Measurements from ENCODE around the gene ACTRT2.

ACTRT2 gene

DNA sequence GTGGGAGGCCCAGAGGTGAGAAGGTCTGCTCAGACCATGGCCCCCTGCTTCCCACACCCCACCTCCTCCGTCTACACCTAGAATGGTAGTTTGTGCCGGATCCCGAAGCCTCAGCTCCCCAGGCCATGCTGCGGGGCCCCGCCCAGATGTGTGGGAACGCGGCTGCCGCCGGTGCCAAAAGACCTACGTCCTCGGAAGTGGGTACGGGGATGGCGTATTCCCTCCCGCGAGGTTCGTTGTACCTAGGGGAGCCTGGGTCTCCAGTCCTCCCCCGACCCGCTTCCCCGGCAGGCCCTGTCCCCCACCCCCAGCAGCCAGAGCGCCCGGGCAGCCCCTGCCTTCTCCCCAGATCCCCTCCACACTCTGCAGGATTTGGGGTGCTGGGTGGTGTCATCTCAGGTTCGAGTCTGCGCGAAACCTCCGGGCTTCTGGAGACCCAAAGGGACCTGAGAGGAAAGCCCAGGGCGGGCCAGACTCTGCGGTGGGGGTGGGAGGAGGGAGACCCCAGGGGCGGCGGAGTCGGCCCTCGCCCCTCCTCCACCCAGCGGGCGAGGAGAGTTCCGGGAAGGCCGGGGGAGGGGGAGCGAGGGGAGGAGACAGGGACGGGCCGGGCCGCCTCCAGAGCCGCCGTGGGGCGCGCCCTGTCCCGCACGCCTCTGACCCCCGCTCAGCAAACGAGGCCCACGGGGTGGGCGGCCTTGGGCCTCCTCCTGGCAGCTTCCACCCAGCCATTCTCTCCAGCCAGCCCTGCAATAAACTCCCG lies 41.5 kb downstream of the ACTRT2 start:
- TF ChIP-seq, protein P1, sequence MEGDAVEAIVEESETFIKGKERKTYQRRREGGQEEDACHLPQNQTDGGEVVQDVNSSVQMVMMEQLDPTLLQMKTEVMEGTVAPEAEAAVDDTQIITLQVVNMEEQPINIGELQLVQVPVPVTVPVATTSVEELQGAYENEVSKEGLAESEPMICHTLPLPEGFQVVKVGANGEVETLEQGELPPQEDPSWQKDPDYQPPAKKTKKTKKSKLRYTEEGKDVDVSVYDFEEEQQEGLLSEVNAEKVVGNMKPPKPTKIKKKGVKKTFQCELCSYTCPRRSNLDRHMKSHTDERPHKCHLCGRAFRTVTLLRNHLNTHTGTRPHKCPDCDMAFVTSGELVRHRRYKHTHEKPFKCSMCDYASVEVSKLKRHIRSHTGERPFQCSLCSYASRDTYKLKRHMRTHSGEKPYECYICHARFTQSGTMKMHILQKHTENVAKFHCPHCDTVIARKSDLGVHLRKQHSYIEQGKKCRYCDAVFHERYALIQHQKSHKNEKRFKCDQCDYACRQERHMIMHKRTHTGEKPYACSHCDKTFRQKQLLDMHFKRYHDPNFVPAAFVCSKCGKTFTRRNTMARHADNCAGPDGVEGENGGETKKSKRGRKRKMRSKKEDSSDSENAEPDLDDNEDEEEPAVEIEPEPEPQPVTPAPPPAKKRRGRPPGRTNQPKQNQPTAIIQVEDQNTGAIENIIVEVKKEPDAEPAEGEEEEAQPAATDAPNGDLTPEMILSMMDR (IDR thresholded peaks at IDR 0.05; ENCODE audit: poor library complexity, severe bottlenecking), result no peak
- DNase-seq (ENCODE audit: low spot score), result peak; percentile 47
- no peaks in the 10 kb centered on the region for H3K9me3 ChIP-seq (ENCODE audit: severe bottlenecking)
- no peaks in the 10 kb centered on the region for H3K36me3 ChIP-seq (ENCODE audit: low read depth)
- no peak overlapping the region for H3K4me3 ChIP-seq (ENCODE audit: severe bottlenecking)
- no peaks in the 10 kb centered on the region for H3K4me1 ChIP-seq (ENCODE audit: insufficient read depth, poor library complexity, severe bottlenecking)
- H3K27me3 ChIP-seq (ENCODE audit: insufficient read depth, poor library complexity, severe bottlenecking), result peaks cover 67% of the 10 kb centered on the region
- no peak overlapping the region for H3K27ac ChIP-seq (ENCODE audit: poor library complexity, severe bottlenecking)
- no peak for ATAC-seq (ENCODE audit: low read depth)

DNA sequence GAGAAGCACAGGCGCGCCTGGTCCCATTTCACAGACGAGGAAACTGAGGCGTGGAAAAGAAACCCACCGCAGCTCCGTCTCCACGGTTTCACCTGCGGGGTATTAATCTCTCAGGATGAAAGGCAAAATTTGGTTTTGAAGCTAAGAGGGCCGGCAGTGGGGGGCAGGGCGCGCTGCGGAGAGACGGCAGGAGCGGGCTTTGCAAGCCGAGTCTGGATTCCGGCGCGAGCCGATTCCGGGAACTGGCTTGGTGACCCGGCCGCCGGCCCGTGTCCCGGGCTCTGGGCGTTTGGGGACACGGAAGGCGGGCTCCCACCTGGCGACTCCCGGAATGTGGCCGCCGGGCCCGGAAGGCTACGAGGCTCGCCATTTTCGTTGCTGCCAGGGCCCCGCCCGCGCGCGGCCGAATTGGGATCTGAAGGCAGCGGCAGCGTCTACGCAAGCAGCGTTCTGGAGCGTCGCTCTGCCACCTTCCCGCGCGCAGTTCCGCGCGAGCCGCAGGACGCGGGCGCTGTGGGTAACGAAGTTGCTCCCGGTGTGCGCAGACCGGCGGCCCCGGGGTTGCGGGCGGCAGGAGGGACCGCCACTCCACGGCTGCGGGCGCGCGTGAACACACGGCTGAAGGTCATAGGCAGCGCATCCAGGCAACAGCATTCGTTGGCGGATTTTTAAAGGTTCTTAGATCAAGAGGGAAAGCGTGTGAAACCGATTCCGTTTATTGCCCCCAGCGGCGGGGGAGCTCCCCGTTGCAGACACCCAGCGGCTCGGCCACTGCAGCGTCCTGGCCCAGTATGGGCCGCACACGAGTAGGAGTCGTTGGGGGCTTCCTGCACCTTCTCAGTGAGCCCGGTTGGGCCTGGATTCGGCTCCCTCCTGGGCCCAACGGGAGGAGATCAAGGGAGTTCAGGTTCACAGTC lies 42.4 kb downstream of the ACTRT2 start:
- Histone ChIP-seq H3K27ac (ENCODE audit: poor library complexity, severe bottlenecking) (no peak overlapping the region), H3K4me1 (ENCODE audit: insufficient read depth, poor library complexity, severe bottlenecking) (no peaks in the 10 kb centered on the region), H3K4me3 (ENCODE audit: severe bottlenecking) (no peak overlapping the region), H3K27me3 (ENCODE audit: insufficient read depth, poor library complexity, severe bottlenecking) (peaks cover 73% of the 10 kb centered on the region), H3K9me3 (ENCODE audit: severe bottlenecking) (no peaks in the 10 kb centered on the region), H3K36me3 (ENCODE audit: low read depth) (no peaks in the 10 kb centered on the region)
- TF ChIP-seq, protein P1 (IDR thresholded peaks at IDR 0.05; ENCODE audit: poor library complexity, severe bottlenecking), result no peak
- ATAC-seq (ENCODE audit: low read depth) (no peak), DNase-seq (ENCODE audit: low spot score) (peak; percentile 36)

DNA sequence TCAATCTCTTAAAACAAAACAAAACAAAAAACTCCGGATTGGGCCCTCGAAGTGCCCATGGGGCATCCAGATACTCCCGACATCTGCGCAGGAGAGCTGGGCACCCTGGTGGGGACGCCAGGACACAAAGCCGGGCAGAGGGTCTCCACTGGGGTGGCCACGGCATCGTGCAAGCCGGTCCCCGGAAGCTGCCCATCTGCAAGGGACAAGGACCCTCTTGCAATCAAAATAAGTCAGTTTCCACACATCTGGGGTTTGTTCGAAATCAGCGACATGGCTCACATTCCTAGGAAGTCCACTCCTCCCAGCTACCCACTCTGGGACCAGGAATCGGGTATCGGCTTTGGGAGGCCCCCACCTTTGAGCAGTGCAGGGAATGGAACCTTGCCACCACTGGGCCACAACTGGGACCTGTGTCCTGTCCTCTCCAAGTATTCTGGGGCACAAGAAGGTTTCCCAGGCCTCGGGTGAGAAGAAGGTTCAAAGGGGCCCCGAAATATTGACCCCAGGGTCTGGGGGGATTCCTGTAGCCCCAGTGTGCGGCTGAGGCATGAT lies 43.1 kb downstream of the ACTRT2 start:
- no peak for ATAC-seq (ENCODE audit: low read depth)
- Histone ChIP-seq H3K4me3 (ENCODE audit: severe bottlenecking) (no peak overlapping the region), H3K27ac (ENCODE audit: poor library complexity, severe bottlenecking) (no peak overlapping the region), H3K27me3 (ENCODE audit: insufficient read depth, poor library complexity, severe bottlenecking) (peaks cover 74% of the 10 kb centered on the region), H3K36me3 (ENCODE audit: low read depth) (no peaks in the 10 kb centered on the region), H3K9me3 (ENCODE audit: severe bottlenecking) (no peaks in the 10 kb centered on the region), H3K4me1 (ENCODE audit: insufficient read depth, poor library complexity, severe bottlenecking) (no peaks in the 10 kb centered on the region)
- TF ChIP-seq, protein P1 (IDR thresholded peaks at IDR 0.05; ENCODE audit: poor library complexity, severe bottlenecking), result no peak
- peak; percentile 51 for DNase-seq (ENCODE audit: low spot score)

DNA sequence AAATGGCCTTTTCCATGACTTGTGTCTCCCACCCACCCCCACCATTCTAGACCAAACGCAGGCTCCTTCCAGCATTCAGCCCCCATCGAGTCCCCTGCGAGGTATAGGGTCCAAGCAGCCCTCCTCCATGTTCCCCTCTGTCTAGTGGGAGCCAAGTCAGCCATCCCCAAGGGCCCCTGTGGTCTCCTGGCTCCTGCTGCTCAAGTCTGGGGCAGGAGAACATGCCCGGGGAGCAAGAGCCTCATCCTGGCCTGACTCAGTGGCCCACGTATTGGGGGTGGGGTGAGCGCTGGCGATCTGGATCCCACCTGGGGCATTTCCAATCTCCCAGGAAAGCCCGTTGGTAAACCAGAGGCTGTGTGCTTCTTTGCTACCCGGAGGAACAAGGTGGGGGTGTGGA lies 43.6 kb downstream of the ACTRT2 start:
- H3K4me1 ChIP-seq (ENCODE audit: insufficient read depth, poor library complexity, severe bottlenecking), result no peaks in the 10 kb centered on the region
- H3K4me3 ChIP-seq (ENCODE audit: severe bottlenecking), result no peak overlapping the region
- no peak overlapping the region for H3K27ac ChIP-seq (ENCODE audit: poor library complexity, severe bottlenecking)
- DNase-seq (ENCODE audit: low spot score) (peak; percentile 19), ATAC-seq (ENCODE audit: low read depth) (no peak)
- H3K36me3 ChIP-seq (ENCODE audit: low read depth), result no peaks in the 10 kb centered on the region
- H3K27me3 ChIP-seq (ENCODE audit: insufficient read depth, poor library complexity, severe bottlenecking), result peaks cover 78% of the 10 kb centered on the region
- H3K9me3 ChIP-seq (ENCODE audit: severe bottlenecking), result no peaks in the 10 kb centered on the region
- TF ChIP-seq, protein P1 (IDR thresholded peaks at IDR 0.05; ENCODE audit: poor library complexity, severe bottlenecking), result no peak
